Measurements from ENCODE around the gene KCND2.

DNA sequence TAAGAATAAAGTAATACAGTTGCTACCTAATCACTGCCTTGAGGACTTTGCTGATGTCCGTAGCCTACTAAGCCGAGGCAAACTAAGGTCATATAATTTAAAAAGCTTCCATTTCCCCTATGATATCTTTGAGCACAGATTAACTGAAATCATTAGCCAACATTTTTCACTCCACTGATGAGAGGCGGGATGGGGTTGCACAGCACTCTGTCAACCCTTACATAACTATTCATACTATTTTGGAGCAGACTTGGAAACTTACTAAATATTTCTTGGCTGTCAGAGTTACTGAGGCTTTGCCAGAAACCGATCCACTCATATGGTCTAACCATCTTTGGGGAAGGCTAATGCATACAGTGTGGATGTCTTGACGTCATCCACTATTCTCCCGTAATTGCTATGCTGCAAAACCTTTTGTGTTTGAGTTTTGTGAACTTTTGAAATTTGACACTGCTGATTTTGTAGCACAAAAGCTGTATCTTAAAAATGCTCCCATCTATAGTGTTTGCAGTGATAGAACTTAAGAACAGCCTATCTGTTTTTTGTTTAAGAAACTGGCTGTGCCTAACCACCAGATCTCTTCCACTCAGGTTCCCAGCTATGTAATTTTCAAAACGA lies 336.3 kb downstream of the KCND2 start:
- TF ChIP-seq, protein P1, sequence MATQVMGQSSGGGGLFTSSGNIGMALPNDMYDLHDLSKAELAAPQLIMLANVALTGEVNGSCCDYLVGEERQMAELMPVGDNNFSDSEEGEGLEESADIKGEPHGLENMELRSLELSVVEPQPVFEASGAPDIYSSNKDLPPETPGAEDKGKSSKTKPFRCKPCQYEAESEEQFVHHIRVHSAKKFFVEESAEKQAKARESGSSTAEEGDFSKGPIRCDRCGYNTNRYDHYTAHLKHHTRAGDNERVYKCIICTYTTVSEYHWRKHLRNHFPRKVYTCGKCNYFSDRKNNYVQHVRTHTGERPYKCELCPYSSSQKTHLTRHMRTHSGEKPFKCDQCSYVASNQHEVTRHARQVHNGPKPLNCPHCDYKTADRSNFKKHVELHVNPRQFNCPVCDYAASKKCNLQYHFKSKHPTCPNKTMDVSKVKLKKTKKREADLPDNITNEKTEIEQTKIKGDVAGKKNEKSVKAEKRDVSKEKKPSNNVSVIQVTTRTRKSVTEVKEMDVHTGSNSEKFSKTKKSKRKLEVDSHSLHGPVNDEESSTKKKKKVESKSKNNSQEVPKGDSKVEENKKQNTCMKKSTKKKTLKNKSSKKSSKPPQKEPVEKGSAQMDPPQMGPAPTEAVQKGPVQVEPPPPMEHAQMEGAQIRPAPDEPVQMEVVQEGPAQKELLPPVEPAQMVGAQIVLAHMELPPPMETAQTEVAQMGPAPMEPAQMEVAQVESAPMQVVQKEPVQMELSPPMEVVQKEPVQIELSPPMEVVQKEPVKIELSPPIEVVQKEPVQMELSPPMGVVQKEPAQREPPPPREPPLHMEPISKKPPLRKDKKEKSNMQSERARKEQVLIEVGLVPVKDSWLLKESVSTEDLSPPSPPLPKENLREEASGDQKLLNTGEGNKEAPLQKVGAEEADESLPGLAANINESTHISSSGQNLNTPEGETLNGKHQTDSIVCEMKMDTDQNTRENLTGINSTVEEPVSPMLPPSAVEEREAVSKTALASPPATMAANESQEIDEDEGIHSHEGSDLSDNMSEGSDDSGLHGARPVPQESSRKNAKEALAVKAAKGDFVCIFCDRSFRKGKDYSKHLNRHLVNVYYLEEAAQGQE (IDR thresholded peaks at IDR 0.05; ENCODE audit: insufficient read depth in 1 of 2, low read depth in 2 of 2, low read length in 2 of 2) = no peak
- TF ChIP-seq POLR2AphosphoS5 (IDR thresholded peaks at IDR 0.05; ENCODE audit: low read depth, low read length) (no peak), SIN3A (IDR thresholded peaks at IDR 0.05; ENCODE audit: borderline replicate concordance, insufficient read depth, low read length) (no peak), TAF1 (IDR thresholded peaks at IDR 0.05; ENCODE audit: borderline replicate concordance, insufficient read depth, low read length) (no peak)

Data from PFSK-1 (cell line).